RPMI8226 (cell line): ENCODE data around the gene PTPRA.
A peak's percentile ranks its signal among the peaks of the same experiment; 100 is the strongest.

Experiments
- DNase-seq: peaks from one replicate; pipeline ENCODE4 v3.0.0-alpha.2; 2015

PTPRA gene

DNA sequence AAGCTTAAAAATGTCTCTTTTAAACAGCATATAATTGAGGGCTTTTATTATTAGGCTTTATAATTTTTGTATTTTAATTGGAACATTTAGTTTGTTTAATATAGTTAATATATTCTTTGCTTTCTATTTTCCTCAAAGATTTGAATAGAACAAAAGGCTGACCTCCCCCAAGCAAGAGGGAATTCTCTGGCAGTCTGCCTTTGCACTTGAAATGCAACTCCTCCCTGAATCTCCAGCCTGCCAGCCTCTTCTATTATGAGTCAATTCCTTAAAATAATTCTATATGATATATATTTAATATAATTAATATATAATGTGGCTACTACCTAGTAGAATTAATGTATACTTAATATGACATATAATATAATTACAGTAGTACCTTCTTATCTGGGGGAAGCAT, 69.2 kb downstream of the PTPRA start:
- no peak for DNase-seq

DNA sequence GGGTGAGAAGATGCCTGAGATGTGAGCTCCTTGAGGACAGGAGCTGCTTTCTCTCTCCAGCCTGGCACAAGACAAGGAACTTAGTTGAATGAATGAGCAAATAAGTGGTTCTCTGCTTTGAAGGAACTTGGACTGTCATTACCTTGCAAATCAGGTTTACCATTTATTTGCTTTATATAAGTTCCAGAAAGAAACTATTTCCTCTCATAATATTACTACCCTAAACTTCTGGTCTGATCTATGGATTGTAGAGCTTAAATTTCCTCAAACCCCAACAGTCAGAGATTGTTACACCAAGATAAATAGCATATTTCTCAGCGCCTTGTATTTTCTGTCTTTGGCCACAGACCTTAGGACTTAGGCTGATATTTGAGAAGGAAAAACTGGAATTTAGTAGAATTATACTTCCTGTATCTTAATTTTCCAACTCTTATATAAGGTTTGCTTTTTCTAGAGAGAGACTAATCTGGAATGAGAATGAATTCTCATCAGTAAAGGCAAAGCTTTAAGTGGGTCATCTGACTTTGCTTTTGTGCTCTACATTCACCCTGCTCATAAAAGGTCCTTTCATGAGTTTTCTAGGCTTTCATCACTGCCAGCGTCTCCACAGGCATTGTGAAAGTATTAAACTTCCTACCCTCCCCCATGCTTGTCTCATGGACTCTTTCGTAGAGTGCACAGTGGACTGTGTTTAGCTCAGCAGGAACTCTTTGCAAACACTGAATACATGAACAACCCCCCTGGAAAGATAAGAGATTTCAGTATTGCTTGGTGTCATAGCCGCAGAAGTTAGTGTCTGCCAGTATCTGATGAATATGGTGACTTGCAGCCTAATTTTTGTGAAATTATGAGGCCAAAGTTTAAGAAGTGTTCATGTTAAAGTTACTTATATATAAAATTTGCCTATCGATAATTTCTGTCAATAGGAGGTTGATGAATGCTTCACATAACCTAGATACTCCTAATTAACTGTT, 74.0 kb downstream of the PTPRA start:
- no peak for DNase-seq

DNA sequence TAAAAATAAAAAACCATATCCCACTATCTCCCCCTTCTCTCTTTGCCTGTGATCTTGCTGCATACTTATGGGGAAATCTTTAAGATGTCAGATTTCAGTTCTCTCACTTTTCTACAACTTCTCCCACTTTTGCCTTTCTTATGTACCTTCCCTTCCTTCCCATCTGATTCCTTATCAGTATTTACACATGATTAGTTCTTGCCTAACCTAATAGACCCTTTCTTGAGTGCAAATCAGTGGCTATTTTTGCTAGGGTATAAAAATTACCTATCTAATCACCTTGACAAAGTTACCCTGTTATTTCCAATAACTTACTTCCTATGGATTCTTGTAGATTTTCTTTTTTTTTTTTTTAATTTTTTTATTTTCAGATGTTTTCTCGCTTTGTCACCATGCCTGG, 75.7 kb downstream of the PTPRA start:
- no peak for DNase-seq

DNA sequence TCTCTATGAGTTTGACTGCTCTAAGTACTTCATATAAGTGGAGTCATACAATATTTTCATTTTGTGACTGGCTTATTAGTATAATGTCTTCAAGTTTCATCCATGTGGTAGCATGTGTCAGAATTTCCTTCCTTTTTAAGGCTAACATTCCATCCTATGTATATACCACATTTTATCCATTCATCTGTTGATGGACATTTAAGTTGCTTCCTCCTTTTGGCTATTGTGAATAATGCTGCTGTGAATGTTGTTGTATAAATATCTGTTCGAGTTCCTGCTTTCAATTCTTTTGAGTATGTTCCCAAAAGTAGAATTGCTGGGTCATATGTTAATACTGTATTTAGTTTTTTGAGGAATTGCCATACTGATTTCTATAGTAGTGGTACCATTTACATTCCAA, 79.5 kb downstream of the PTPRA start:
- DNase-seq: no peak

DNA sequence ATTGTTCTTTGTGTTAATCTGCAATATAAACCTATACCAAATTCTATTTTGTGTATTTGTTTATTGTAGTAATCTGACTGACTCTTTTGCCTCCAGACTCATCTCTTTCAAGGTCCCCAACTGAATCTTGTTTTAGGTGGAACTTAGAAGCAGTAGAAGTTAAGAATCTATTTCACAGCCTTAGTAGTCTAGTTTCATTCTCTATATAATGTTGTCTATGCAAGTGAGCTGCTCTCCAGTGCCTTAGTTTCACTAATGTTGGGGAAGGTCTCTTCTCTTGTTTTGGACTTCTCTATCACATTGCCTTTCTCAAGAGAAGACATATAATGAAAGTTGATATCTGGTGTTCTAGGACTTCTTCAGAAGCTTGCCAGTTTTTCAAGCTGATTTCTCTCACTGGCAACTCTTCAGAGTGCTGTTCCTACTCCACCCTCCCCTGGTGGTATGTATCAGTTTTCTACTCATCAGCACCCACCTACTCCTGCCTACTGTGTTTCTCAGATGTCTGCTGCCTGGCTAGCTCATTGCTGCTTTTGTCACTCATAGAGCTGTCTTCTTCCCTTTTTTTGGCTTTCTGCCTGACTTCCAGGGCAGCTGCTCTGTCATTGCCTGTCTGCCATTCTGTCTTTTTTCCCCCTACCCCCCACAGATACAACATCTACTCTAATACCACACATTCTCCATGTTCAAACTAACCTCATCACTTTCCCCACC, 82.1 kb downstream of the PTPRA start:
- DNase-seq: no peak

DNA sequence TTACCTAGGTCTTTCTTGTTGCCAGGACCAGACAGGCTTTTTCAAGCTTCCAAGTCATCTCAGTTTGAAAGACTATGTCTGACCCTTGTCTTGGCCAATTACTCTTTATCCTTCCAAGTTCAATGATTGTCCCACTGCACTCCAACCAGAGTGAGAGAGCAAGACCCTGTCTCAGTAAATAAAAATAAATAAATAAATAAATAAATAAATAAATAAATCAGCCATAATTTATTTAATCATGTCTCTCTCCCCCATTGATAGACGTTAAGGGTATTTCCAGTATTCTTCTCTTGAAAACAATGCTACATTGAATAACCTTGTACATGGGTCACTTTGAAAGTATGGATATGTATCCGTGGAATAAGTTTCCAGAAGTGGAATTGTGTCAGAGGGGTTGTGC, 83.2 kb downstream of the PTPRA start:
- DNase-seq: no peak

DNA sequence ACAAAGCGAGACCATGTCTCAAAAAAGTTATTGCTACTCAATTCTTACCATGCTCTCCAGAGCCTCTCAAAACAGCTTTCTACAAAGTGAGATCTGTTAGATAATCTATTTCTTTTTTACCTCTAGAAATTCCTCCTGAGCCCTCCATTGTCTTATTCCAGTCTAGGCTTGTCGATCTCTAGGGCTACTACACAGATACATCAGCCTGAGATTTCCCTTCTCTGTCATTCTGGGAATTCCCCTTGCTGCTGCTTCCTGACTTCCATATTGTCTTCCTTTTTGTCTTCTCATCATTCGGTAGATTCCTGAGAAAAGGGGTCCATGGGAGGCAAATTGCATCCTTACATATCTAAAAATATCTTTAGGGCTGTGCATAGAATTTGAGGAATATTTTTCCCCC, 94.6 kb downstream of the PTPRA start:
- DNase-seq: no peak

DNA sequence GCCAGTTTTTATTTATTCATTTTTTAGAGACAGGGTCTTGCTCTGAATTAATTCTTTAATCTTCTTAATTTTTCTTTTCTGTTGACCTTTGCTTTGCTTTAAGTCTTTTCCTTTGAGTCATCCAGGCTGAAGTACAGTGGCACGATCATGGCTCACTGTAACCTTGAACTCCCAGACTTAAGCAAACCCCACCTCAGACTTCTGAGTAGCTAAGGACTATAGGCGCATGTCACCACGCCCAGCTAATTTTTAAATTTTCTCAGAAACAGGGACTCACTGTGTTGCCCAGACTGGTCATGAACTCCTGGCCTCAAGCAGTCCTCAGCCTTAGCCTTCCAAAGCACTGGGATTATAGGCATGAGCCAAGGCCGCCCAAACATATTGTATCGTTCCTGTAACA, 98.8 kb downstream of the PTPRA start:
- DNase-seq: no peak

DNA sequence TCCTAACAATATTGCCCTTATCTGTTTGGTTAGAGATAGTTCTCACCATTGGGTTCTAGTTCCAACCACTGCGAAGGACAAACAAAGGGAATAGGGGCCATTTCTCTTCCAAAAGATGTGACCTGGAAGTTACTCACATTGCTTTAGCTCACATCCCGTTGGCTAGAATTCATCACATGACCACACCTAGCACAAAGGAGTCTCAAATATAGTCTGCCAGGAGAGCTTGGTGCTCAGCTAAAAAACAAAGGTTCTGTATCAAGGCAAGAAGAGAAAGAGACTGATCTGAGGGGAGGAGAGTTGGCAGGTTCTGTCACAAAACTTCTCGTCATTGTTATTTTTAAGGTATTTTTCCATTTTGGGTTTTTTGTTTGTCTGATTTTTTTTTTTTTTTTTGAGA, 100.3 kb downstream of the PTPRA start:
- no peak for DNase-seq

DNA sequence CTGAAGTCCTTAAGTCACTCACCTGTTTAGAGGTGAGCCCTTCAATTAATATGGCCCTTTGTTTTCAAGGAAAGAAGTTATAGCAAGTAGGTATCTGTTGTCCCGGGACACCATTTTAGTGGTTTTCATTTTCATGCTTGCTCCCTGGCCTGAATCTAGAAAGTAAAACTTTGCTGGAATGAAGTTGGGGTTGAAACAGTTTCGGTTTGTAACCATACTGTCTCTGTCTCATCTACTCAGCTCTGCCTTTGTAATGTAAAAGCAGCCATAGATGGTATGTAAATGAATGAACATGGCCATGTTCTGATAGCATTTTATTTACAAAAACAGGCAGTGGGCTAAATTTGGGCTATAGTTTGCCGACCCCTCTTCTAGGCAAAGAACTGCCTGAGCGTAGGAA, 105.2 kb downstream of the PTPRA start:
- peak; percentile 12 for DNase-seq

DNA sequence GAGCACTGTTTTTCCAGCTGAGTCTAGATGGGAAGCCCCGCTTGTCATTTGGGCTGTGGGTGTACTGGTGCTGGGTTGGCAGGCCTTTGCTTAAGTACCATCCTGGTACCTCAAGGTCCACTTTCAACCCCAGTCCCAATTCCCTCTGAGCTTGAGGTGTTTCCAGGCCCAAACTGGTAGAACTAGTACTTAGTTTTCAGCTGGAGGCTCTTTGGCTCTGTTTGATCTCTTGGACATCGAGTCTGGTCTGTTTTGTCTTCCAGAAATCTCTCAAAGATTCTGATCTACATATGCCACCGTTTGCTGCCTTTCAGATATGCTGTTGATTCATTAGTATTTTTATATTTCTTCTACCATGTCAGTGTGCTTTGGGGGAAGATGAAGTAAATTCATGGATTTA, 108.4 kb downstream of the PTPRA start:
- no peak for DNase-seq

DNA sequence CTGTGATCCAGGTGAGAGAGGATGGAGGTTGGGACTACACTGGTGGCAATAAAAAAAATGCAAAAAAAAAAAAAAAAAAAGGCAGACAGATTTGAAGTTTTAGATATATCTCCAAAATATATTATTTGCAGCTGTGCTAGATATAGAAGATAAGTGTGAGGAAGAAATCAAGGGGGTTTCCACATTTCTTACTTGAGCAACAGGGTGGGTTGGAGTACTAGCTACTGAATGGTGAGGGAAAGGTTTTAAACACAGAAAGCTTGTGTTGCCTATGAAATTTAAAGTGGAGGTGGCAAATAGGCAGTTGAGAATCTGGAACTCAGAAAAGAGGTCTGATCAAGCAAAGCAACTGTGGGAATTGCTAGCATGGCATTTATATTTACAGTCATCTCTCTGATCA, 110.2 kb downstream of the PTPRA start:
- DNase-seq: peak; percentile 14

DNA sequence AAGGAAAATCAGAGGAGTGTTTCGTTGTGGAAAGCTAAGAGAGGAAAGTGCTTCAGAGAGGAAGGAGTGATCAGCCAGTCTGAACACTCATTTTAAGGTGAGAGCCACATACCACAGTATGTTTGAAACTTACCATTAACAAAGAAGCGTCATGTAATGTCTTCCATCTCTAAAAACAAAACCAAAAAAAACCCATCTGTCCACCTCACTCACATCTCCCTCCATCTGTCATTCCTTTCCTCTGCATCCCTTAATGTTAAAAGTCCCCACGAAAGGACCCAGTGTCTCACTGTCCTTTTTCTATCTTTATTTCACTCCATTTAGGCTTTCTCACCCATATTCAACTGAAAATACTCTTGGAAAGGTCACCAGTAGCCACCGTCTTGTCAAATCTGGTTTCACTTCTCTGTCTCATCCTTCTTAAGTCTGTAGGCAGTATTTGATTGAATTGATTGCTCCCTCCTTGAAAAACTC, 110.8 kb downstream of the PTPRA start:
- peak; percentile 55 for DNase-seq

DNA sequence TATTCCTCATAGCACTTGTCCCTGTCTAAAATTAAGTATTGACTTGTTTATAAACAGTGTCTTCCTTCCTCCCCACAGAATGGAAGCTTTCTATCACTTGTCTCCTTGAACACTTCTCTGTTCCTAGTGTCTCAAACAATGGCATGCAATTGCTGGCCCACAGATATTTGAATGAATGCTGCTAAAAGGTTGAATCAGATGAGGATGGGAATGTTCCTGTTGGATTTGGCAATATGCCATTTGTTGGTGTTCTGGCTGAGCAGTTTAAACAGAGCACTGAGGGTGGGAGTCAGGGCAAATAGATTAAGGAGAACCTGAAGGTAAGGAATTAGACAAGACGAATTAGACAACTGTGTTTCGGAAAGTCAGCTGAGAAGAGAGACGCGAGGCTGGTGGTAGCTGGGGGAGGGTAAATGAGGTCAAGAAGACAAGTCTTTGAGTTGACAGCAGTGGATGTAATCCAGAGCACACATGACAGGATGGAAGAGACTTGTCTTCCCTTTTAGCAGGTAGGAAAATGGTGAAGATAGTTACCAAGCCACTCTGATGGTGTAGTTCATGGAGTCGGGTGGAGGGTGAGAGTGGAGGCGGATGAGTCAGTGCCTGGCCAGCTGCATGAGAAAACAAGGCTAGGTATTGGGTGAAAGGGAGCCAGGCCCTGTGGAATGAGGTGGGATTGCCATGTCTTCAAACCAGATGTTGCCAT, 111.8 kb downstream of the PTPRA start:
- DNase-seq: no peak

DNA sequence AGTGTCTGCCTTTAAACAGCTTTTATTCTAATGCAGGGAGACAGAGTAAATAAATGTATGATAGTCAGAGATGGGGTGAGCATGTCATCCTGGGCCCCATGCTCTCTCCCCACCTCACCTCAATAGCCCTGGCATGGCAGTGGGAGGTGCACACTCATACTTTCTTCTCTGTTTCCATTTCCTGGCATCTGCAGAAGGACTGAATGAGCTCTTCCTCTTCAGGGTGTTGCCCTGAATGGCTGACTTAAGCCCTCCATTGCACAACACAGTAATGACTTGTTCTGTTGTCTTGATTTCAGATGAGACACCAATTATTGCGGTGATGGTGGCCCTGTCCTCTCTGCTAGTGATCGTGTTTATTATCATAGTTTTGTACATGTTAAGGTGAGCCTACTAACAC, 113.2 kb downstream of the PTPRA start:
- no peak for DNase-seq

DNA sequence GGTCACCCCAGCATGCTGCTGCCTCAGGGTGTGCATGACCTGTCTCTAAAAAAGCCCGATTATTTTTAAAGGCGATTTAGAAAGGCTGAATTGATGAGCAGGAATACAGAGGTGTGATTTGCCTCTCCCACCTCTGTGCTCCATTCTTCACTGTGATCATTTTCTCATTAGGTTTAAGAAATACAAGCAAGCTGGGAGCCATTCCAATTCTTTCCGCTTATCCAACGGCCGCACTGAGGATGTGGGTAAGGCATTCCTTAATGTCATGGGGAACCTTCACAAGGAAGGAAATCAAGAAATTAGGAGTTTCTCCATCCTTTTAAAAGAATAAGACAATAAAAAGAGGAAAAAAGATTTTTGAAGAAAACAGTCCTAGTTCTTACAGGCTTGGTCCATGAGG, 114.6 kb downstream of the PTPRA start:
- no peak for DNase-seq

DNA sequence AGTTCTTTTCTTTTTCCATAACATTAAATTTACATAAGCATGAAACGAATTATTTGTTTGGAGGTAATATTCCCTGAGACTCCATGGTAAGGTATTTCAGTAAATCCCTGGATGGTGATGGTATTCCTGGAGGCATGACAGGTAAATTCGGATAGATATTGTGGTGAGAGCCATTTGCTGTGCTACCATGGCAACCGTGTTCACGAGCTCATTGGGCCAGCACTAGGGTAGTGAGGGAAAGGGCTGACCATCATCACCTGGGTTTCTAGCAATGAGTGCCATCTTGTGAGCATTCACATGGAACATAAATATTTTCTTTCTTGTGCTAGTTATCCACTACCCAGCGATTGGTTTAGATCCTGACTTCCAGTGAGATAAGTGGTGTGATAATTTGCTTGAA, 118.3 kb downstream of the PTPRA start:
- DNase-seq: no peak

DNA sequence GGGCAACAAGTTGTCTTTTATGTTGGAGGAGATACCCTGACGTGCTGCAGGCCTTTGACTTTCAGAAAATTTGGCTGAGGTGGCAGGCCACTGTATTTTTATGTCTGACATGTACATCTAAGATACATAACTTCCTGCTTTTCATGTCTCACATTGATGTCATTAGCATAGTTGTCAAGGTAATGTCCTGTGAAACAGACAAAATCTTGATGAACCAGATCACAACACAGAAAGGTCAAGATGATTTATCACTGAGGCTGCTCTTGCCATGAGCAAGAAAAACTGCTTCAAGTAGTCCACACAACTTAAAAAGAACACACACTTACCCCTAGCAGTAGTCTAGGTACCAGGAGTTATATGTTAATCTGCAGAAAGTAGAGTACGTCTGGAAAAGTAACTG, 120.0 kb downstream of the PTPRA start:
- no peak for DNase-seq

DNA sequence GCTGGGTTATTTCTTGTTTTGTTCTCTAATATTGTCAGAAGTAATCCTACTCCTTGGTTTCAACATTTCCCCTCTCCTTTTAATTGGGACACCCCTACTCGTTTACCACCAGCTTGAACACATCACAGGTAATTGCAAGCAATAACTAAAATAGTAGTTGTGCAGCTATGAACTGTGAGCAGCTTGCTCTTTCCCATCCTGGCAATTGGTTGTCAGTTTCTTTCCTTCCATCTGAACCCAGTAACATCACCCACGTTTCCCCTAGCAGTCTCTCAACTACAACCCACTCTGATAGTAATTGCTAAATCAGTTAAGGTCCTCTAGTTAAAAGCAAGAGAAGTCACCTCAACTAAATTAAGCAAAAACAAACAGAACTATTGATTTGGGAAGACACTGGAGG, 122.5 kb downstream of the PTPRA start:
- DNase-seq: no peak

DNA sequence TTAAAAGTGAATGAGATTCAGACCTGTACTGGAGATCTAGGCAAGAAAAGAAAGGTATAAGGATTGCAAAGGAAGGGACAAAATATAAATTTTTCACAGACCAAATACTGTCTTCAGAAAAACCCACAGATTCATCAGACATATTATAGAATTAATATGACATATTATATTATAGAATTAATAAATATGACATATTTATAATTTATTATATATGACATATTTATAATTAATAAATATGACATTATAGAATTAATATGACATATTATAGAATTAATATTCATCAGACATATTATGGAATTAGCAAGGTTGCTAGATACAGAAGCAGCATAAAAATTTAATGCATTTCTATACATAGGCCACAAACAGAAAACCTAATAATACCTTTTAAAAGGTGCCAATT, 125.4 kb downstream of the PTPRA start:
- DNase-seq: no peak

DNA sequence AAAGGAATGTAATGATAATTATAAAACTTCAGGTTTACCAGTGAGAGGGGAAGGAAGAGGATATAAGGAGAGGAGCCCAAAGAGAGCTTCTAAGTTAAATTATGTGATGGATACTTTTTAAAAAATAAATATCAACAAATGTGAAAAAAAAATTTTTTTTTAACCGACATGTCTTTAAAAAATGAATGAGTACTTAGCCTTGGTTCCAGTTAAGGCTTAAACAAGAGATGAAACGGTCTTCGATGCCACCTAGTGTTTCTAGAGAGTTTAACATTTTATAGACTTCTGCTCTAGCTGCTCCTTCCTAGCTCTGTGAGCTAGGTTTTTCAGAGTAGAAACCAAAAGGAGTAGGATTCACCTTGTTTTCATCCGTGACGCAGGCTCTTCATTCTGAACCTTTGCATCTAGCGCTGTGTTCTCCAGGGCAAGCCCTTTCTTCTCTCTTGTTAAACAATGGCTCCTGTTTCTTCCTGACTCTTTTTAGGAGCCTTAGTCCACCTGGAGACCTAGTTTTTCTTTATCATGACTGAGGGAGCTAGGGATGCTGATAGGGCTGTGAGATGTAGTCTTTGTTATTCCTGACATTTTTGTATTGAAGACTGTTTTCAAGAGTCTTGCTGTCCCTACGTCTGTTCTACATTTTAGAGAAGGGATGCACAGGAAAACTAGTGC, 127.7 kb downstream of the PTPRA start:
- peak; percentile 72 for DNase-seq

DNA sequence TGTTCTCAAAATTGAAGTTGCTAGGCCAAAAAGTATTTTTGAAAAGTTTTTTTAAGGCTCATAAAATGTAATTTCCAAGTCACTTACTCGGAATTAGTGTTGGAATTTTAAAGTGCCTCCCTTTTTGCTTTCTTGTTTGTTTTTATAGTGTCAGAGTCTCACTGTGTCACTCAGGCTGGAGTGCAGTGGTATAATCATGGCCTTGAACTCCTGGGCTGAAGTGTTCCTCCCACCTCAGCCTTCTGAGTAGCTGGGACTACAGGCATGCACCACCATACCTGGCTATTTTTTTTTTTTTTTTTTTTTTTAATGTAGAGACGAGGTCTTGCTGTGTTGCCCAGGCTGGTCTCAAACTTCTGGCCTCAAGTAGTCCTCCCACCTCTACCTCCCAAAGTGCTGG, 130.1 kb downstream of the PTPRA start:
- no peak for DNase-seq
